Activated T-helper 2 cell treated with anti-CD3 and anti-CD28 coated beads, Interferon-gamma antibody, Interleukin-2, Interleukin-4, amounts not matched to agents 10 μg/mL and 5 μg/mL and 100 μg/mL, durations not matched to agents 14 hours and 24 hours and 36 hours (primary cell): ENCODE measurements around the gene HAO1. TPM values are rescaled to one million over a fixed set of nuclear protein-coding genes. Genes with fewer than 3 reads are reported as not detected.

Experiments used
- DNase-seq: peaks from one replicate; pipeline ENCODE4 v3.0.0; 2021; ENCODE audit warnings: low spot score
- H3K27ac Mint-ChIP-seq: one replicate; pipeline ENCODE4 v1.8.0; 2021; ENCODE audit warnings: mixed read lengths
- H3K27me3 Mint-ChIP-seq: one replicate; pipeline ENCODE4 v1.8.0; 2021; ENCODE audit warnings: low read depth, mixed read lengths
- H3K36me3 Mint-ChIP-seq: one replicate; pipeline ENCODE4 v1.8.0; 2021; ENCODE audit warnings: low read depth, mixed read lengths
- H3K4me1 Mint-ChIP-seq: one replicate; pipeline ENCODE4 v1.8.0; 2021; ENCODE audit warnings: low read depth, mixed read lengths
- H3K4me3 Mint-ChIP-seq: one replicate; pipeline ENCODE4 v1.8.0; 2021; ENCODE audit warnings: low read depth, mild to moderate bottlenecking, moderate library complexity, mixed read lengths
- H3K9me3 Mint-ChIP-seq: one replicate; pipeline ENCODE4 v1.8.0; 2021; ENCODE audit warnings: mixed read lengths
- intact Hi-C: fragments of 100-400 bp; cut with micrococcal nuclease; formaldehyde crosslinking; loops from one replicate; pipeline ENCODE4 v1.15.1; 2023
- total RNA-seq: library from RNA; stranded (reverse); gene quantifications from 2 replicates; pipeline ENCODE4 v1.2.3, GENCODE V29; 2022

The HAO1 gene
- total RNA-seq, 1 donor from 2014 or later, result not detected

DNA sequence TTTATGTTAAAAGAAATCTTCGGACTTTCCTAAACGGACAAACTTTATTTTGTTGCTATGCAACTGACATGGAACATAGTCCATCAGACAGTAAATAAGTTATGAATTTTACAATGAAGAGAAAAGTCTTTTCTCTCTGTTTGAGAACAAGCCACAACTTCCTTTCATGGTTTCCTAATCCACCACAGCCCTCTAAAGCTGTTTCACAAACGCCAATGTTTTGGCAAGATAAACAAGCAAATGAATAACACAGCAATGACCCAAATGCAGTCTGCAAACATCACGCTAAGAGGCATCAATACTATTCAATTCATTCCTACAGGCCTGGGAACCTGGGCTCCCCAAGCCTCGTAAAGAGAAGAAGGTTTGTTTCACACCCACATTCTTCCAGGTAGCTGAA is 60.4 kb downstream of the HAO1 start:
- no peak for DNase-seq
- intact Hi-C loops, result no loop called here
- H3K4me3 Mint-ChIP-seq, result no peak overlapping the region
- H3K27me3 Mint-ChIP-seq, result no peaks in the 10 kb centered on the region
- H3K4me1 Mint-ChIP-seq, result peaks cover 5% of the 10 kb centered on the region
- no peaks in the 10 kb centered on the region for H3K36me3 Mint-ChIP-seq
- no peak overlapping the region for H3K27ac Mint-ChIP-seq
- no peaks in the 10 kb centered on the region for H3K9me3 Mint-ChIP-seq

DNA sequence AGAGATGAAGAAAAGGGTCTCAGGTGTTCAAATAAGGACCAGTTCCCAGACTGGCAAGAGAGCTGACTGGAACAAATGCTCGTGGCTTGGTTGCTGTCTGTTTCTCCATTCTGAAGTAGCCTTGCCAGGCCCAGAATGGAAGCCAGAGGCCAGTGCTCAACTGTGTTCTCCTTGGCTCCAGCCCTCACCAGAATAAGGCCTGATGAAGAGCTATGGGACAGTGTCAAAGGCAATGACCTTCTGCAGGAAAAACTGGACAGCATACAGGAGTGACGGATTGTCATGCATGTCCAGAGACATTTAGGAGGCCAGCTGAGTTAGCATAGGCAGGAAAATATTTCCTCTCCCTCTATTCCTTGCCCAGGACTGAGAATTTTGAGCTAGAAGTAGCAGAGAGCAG is 72.2 kb downstream of the HAO1 start:
- H3K4me1 Mint-ChIP-seq, result no peaks in the 10 kb centered on the region
- H3K9me3 Mint-ChIP-seq, result no peaks in the 10 kb centered on the region
- H3K27me3 Mint-ChIP-seq, result no peaks in the 10 kb centered on the region
- H3K36me3 Mint-ChIP-seq, result no peaks in the 10 kb centered on the region
- no peak for DNase-seq
- H3K27ac Mint-ChIP-seq, result no peak overlapping the region
- H3K4me3 Mint-ChIP-seq, result no peak overlapping the region
- intact Hi-C loops, result loop anchor here (10.0 kb wide), 1 partner anchor 1103 kb away; the partner anchor contains the start of gene BMP2

DNA sequence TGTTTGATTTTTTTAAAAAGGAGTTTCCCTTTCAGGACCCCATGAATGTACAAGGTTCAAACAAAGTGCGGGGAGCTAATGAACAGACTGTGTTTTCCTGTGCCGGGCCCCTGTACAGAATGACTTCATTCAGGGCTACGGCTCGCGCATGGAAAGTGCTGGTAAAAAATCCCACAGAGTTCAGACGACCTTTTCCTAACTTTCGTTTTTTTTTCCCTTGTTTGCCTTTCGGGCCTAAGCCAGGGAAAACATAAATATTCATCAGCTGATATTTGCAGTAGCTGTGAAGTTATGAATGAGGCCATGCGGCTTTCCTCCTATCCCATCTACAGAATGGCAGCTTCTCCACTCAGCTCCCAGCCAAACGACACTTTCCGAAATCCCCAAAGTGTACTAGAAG is 74.0 kb downstream of the HAO1 start:
- DNase-seq, result no peak
- no peaks in the 10 kb centered on the region for H3K27me3 Mint-ChIP-seq
- no peak overlapping the region for H3K4me3 Mint-ChIP-seq
- H3K4me1 Mint-ChIP-seq, result no peaks in the 10 kb centered on the region
- H3K36me3 Mint-ChIP-seq, result no peaks in the 10 kb centered on the region
- H3K27ac Mint-ChIP-seq, result no peak overlapping the region
- intact Hi-C loops, result loop anchor here (10.0 kb wide), 1 partner anchor 1101 kb away; the partner anchor contains the start of gene BMP2
- H3K9me3 Mint-ChIP-seq, result no peaks in the 10 kb centered on the region

DNA sequence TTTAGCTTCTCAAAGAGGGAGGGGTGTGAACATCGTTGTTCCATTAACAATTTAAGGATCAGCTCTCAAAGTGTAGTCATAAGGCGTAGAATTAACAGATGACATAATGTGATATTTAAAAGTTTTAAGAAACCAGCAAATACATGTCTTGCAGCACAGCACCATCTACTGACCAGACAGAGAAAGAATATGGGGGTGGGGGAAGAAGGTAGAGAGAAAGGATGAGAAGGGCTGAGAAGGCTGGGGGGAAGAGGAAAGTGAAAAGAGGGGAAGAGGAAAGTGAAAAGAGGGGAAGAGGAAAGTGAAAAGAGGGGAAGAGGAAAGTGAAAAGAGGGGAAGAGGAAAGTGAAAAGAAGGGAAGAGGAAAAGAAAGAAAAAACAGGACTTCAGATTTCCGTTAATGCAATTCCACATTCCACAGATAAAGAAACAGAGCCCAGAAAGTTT is 80.9 kb downstream of the HAO1 start:
- Mint-ChIP-seq H3K4me3 (no peak overlapping the region), H3K36me3 (no peaks in the 10 kb centered on the region), H3K9me3 (no peaks in the 10 kb centered on the region), H3K27me3 (no peaks in the 10 kb centered on the region), H3K27ac (no peak overlapping the region), H3K4me1 (peaks cover 2% of the 10 kb centered on the region)
- no peak for DNase-seq
- intact Hi-C loops, result loop anchor here (2.0 kb wide), 1 partner anchor 1031 kb away; no protein-coding TSS in a partner anchor

DNA sequence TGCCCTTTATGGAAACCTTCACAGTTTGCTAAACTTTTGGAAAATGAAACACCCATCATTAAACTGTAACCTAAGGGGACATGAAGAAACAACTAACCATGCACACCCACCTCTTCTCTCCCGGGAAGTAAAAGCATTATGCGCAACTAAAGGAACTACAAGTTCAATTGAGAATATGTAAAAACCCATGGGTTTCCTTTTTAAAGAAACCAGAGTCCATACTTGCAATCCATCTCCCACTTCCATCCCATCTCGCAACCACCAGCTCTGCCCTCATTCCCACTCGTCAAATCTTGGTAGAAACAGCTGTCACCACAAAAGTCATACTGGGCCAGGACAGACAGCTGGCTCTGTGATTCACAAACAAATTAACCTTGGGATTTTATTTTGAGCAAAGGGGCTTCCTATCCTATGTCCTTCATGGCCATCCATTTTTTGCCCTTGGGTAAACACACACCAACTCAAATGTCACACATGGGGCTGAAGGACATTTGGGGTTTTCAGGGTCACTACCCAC is 81.5 kb downstream of the HAO1 start:
- no peak overlapping the region for H3K27ac Mint-ChIP-seq
- peaks cover 2% of the 10 kb centered on the region for H3K4me1 Mint-ChIP-seq
- H3K9me3 Mint-ChIP-seq, result no peaks in the 10 kb centered on the region
- DNase-seq, result no peak
- H3K27me3 Mint-ChIP-seq, result no peaks in the 10 kb centered on the region
- no peak overlapping the region for H3K4me3 Mint-ChIP-seq
- H3K36me3 Mint-ChIP-seq, result no peaks in the 10 kb centered on the region
- intact Hi-C loops, result loop anchor here (2.0 kb wide), 1 partner anchor 1030 kb away; no protein-coding TSS in a partner anchor

DNA sequence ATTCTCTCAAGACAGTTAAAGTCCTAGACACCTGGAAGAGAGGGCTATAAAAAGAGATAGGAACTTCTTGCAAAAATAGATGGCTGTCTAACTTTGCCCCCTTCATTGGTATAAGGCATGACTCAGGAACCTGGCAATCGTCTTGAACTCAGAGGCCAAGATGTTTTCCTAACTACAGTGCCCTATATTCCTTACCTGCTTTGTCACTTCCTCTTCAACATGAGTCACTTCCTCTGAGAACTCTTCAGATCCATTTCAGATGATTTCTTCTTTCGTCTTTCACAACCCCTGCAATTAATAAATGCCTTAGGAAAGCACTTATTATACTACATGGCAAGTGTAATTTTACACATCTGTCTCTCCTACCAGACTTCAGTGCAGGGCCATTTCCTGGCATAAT is 83.5 kb downstream of the HAO1 start:
- intact Hi-C loops, result no loop called here
- Mint-ChIP-seq H3K4me3 (no peak overlapping the region), H3K9me3 (no peaks in the 10 kb centered on the region), H3K4me1 (peaks cover 2% of the 10 kb centered on the region), H3K36me3 (no peaks in the 10 kb centered on the region), H3K27ac (no peak overlapping the region), H3K27me3 (no peaks in the 10 kb centered on the region)
- DNase-seq, result no peak

DNA sequence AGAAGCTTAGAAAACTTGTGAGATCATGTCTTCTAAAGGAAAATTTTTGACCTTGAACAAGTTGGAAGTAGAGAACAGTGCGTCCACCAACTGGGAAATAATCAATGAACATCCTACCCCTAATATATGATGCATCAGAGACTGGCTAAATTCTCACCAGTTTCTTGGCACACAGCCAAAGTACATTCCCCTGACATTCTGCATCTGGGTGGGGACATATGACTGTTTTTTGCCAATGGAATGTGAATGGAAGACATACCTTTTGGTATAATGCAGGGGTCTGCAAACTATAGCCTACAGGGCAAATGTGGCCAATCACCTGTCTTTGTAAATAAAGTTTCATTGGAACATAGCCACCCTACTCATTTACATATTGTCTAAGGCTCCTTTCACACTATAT is 84.7 kb downstream of the HAO1 start:
- H3K9me3 Mint-ChIP-seq, result no peaks in the 10 kb centered on the region
- peaks cover 2% of the 10 kb centered on the region for H3K4me1 Mint-ChIP-seq
- no peak for DNase-seq
- H3K4me3 Mint-ChIP-seq, result no peak overlapping the region
- H3K27ac Mint-ChIP-seq, result no peak overlapping the region
- no peaks in the 10 kb centered on the region for H3K36me3 Mint-ChIP-seq
- intact Hi-C loops, result no loop called here
- H3K27me3 Mint-ChIP-seq, result no peaks in the 10 kb centered on the region

DNA sequence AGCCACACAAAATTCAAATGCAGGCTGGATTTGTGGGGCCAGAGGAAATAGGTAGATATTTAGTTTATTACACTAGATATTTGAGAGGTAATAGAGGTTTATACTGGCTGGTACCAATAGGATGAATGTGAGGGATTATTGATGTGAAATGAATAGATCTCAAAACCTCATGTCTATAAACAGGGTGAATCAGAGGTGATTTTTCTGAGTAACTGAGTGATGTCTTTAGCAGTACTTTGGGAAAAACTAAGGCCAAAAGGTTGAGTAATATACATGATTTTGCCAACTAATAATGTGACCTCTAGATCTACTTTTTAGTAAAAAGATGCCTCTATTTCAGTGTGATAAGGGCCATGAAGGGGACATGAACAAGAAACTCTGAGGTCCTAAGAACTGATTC is 86.8 kb downstream of the HAO1 start:
- H3K9me3 Mint-ChIP-seq, result no peaks in the 10 kb centered on the region
- peaks cover 2% of the 10 kb centered on the region for H3K27me3 Mint-ChIP-seq
- intact Hi-C loops, result loop anchor here (5.0 kb wide), 1 partner anchor 81 kb away; no protein-coding TSS in a partner anchor
- H3K36me3 Mint-ChIP-seq, result no peaks in the 10 kb centered on the region
- DNase-seq, result no peak
- H3K4me3 Mint-ChIP-seq, result no peak overlapping the region
- H3K4me1 Mint-ChIP-seq, result peaks cover 2% of the 10 kb centered on the region
- no peak overlapping the region for H3K27ac Mint-ChIP-seq

DNA sequence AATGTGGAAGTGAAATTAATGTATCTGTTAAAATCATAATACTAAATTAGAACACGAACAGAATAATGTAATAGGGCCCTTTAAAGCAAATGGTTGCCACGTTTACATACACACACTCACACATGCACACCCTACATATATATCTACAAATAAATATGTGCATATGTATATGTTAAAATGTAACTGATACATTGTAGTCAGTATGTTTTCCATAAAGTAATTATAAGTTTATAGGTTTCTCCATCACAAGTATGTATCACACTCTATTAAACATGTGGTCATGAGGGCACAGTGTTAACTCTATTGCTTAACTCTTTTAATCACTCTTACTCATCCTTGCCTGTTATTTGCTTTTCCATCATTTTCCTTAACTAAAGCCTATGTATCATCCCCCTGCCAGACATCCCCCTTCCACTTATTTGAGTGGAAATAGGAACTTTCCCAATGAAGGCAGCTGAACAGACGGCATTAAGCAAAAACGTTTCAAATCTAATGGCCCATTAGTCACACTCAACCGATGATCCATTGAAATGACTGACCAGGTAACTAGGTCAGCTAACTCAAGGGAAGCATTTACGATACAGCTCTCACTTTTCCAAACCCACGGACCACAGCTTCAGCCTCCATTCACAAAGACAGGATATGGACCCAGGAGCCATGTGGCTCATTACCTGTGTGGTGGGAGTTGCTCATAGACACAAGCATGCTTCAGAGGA is 89.3 kb downstream of the HAO1 start:
- Mint-ChIP-seq H3K27me3 (peaks cover 2% of the 10 kb centered on the region), H3K4me1 (no peaks in the 10 kb centered on the region), H3K36me3 (no peaks in the 10 kb centered on the region), H3K9me3 (no peaks in the 10 kb centered on the region), H3K27ac (no peak overlapping the region), H3K4me3 (no peak overlapping the region)
- intact Hi-C loops, result loop anchor here (5.0 kb wide), 1 partner anchor 79 kb away; no protein-coding TSS in a partner anchor
- no peak for DNase-seq

DNA sequence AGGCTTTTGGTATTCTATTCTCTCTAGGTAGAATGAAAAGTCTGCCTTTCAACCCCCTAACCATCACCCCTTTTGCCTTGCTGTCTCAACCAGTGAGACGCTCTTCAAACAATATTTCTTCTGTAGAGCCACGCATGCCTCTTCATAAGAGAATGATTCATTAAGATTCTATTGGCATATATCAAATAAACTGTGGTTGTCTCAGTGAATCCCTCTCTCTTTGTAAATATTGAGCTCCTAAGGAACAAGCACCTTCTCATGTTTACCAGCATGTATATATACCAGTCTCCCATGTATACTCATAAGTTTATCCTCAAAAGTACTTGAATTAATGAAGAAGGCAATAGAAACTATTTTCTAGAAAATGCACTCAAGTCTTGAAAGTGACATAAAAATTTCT is 90.6 kb downstream of the HAO1 start:
- H3K27ac Mint-ChIP-seq, result no peak overlapping the region
- H3K36me3 Mint-ChIP-seq, result no peaks in the 10 kb centered on the region
- H3K4me1 Mint-ChIP-seq, result no peaks in the 10 kb centered on the region
- peaks cover 2% of the 10 kb centered on the region for H3K27me3 Mint-ChIP-seq
- intact Hi-C loops, result loop anchor here (5.0 kb wide), 1 partner anchor 77 kb away; no protein-coding TSS in a partner anchor
- no peak overlapping the region for H3K4me3 Mint-ChIP-seq
- no peak for DNase-seq
- H3K9me3 Mint-ChIP-seq, result no peaks in the 10 kb centered on the region

DNA sequence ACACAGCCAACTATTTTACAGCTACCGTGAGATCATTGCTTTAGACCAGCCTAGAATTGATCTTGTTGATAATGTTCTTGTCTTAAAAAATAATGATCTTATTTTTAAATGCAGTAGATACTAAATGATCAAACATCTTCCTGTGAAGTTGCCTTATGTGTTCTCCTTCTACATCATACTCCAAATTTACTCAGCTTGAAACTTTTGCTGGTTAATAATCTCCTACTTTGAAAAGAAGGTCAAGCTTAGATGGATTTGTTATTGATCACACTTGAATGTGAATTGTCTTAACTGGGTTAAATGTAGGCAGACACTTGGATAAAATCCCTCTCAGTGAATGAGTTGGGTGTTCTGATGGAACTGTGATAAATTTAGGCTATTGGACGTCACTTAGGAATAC is 91.9 kb downstream of the HAO1 start:
- no peak for DNase-seq
- Mint-ChIP-seq H3K4me1 (no peaks in the 10 kb centered on the region), H3K27me3 (peaks cover 2% of the 10 kb centered on the region), H3K36me3 (no peaks in the 10 kb centered on the region), H3K4me3 (no peak overlapping the region), H3K9me3 (no peaks in the 10 kb centered on the region), H3K27ac (no peak overlapping the region)
- intact Hi-C loops, result no loop called here

DNA sequence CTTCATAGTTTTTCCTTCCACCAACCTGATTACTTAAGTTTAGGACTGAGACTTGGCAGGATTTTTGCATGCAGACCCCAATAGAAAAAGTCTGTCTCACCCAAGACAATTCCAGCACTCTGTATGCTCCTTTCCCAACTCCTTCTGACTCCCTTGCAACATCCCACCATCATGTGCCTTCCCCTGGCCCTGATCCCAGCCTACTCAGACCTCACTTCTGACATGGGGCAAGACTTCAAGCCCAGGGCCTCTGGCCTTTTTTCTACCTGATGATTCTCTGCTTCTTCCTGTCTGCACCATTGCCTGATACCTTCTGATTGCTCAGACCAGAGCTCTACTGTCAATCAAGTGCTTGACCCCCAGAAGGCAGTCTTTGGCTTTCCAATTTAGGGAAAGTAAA is 96.6 kb downstream of the HAO1 start:
- Mint-ChIP-seq H3K27ac (no peak overlapping the region), H3K9me3 (no peaks in the 10 kb centered on the region), H3K36me3 (no peaks in the 10 kb centered on the region), H3K27me3 (no peaks in the 10 kb centered on the region), H3K4me3 (no peak overlapping the region), H3K4me1 (no peaks in the 10 kb centered on the region)
- intact Hi-C loops, result no loop called here
- no peak for DNase-seq

DNA sequence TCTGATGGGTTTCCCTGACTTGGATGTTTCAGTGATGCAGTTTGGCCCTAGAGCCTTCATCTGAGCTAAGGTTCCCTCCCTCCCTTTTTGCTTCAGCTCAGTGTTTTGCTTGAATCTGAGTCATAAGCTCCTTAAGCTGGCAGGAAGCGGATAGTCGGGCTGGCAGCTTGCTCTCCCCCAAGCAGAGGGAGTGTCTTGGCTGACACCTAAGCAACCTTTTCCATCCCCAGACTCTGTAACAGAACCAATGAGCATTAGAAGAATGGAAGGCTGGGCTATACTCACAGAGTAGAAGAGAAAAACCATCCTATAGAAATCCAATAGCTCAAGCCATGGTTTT is 98.3 kb downstream of the HAO1 start:
- H3K4me1 Mint-ChIP-seq, result no peaks in the 10 kb centered on the region
- DNase-seq, result no peak
- no peaks in the 10 kb centered on the region for H3K36me3 Mint-ChIP-seq
- no peak overlapping the region for H3K4me3 Mint-ChIP-seq
- H3K27ac Mint-ChIP-seq, result no peak overlapping the region
- no peaks in the 10 kb centered on the region for H3K9me3 Mint-ChIP-seq
- intact Hi-C loops, result no loop called here
- no peaks in the 10 kb centered on the region for H3K27me3 Mint-ChIP-seq
